DMS114 treated with DMSO at 0.1 percent for 48 hours (cell line): ENCODE measurements around the gene MRM2.

ENCODE experiments used
- DNase-seq: peaks from one replicate; lab custom pipeline; 2025; ENCODE audit not compliant: unreplicated experiment; lab: John Stamatoyannopoulos, UW

The MRM2 gene

DNA sequence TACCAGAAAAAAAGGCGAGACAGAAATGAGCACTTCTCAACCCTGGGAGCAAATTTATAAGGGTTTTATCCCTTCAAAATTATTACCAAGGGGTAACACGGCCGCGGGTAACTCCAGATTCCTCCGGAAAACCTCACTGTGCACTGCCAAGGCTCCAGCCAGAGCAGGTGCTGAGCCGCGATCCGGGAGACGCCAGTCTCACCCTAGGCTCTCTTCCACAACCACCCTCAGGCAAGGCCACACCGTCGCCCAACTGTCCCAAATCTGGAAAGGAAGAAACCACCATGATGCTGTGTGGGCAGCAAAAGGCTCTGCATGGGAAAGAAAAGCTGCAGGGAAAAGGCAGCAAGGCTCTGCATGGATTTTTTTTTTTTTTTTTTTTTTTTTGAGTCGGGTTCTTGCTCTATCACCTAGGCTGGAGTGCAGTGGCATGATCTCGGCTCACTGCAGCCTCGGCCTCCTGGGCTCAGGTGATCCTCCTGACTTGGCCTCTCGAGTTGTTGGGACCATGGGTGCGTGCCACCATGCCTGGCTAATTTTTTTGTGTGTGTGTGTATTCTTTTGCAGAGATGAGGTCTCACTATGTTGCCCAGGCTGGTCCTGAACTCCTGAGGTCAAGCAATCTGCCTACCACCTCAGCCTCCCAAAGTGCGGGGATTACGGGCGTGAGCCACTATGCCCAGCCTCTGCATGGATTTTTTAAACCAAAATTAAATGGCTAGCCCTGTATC, 48.3 kb downstream of the MRM2 start:
- DNase-seq, result no peak

DNA sequence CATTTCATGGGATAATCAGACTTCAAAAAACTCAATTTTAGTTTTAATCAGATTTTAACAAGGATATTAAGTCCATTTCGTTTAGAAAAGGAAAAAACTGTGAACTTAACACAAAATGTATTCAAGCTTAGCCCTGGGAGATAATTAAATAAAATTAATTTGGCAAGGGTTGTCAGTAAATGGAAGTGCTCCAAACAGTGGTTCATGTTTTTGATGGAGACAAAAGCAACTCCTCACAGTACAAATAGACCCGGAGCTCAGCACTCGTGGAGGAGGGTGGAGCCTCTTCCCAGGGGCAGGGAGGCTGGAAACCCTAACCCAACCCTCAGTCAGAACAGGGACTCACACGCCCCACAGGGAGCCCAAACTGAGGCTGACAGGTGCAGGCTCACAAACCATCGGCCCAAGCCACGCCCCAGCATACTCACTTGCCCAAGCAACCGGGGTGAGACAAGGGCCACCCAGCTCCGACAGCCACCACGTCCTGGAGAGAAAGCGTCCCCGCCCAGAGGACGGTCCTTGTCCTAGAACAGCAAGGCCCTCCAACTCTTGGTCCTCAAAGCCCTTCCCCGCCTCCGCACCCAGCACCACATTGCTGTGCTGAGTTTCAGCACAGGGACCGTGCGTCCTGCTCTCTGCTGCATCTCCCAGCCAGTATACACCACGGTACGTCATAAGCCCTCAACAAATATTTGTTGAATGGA, 49.0 kb downstream of the MRM2 start:
- DNase-seq, result no peak

DNA sequence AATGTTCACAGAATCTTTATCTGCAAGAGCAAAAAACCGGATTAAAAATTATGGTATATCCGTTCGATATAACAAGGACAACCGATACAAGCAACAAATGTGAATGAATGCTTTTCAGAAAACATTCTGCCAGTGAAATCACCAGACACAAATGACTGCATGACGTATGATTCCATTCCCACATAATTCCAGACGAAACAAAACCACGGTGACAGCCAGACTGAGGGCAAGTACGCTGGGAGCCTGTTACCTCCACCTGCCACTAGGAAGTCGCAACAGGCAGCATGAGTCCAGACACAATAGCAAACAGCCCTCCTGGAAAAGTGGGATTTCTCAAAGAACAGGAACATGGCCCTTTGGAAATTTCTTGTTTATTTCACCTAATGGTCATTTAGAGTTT, 51.0 kb downstream of the MRM2 start:
- no peak for DNase-seq

DNA sequence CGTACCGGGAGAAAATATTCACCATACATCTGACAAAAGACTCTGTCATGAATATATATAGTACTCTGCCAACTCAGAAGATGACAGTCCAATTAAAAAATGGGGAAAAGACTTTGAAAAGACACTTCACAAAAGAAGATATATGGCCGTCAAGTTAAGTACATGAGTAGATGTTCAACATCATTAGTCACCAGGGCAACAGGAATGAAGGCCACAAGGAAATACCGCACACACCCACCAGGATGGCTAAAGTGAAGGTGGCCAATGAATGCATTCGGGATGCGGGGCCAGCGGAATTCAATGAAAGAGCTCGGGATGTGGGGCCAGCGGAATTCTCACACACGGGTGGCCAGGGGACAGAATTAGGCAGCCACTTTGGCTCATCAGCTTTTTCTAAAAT, 51.5 kb downstream of the MRM2 start:
- no peak for DNase-seq

DNA sequence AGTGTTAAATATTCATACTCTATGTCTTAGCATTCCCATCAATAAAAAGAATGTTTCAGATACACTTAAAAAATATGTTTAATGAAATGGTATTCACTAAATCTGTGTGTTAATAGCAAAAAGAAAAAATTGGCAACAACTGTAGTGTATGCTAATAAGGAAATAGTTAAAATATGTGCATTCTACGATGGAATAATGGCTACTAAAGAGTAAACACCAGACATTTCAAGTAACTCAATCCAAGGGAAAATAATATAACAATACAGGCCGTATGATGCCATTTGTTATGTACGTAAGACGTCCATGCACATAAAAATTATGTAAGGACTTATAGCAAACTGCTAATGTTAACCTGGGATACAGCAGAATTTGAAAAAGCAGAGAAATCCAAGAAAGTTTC, 55.8 kb downstream of the MRM2 start:
- no peak for DNase-seq

DNA sequence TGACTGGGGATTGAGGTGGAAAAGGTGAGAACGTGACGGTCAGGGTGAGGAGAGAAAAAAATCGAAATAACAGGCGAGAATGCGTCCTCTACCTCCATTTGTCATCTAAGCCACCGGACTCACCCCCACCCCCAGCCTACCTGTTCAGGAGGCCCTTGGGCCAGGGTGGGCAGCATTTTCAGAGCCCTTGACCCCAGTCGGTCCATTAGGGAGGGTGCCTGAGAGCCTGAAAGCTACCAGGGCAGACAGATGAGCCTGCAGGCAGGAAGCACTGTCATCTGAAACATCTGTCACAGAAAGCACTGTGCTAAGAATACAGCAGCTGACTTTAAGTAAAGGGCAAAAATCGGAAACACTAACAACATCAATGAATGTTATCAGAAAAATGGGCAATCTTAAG, 56.3 kb downstream of the MRM2 start:
- DNase-seq, result no peak
